GM19438 (cell line): ENCODE results near the gene HMG20B.
"Not testable (repeated sequence)": the region's sequence is repeated elsewhere in the genome, so short reads cannot be mapped to it uniquely, and the experiment has no call there.

Experiments used
- ATAC-seq: cut with Tn5 transposase; IDR thresholded peaks from one replicate; pipeline ENCODE4 v1.9.1; 2021; ENCODE audit warnings: low read depth; ENCODE audit not compliant: unreplicated experiment

Gene HMG20B

GRCh38 chr19:3578390-3578789, 5.6 kb downstream of the HMG20B start:
- ATAC-seq, result no peak

- ATAC-seq, result no peak
Measured at GRCh38 chr19:3580156-3580934, 7.6 kb downstream of the HMG20B start.

GRCh38 chr19:3581792-3582191, 9.0 kb downstream of the HMG20B start:
- not testable (repeated sequence) for ATAC-seq

GRCh38 chr19:3584036-3584802, 11.5 kb downstream of the HMG20B start:
- not testable (repeated sequence) for ATAC-seq

GRCh38 chr19:3585301-3586126, 12.8 kb downstream of the HMG20B start, which contains the start of gene GIPC3:
GIPC3 (plus strand) TSS chr19:3585478; CDS start chr19:3585598, 120 bp downstream.
- ATAC-seq, result no peak

GRCh38 chr19:3586127-3586626, 13.4 kb downstream of the HMG20B start:
- no peak for ATAC-seq

GRCh38 chr19:3586707-3587346, 14.1 kb downstream of the HMG20B start:
- ATAC-seq, result no peak

- ATAC-seq, result no peak
Measured at GRCh38 chr19:3589439-3589838, 16.7 kb downstream of the HMG20B start.

GRCh38 chr19:3589949-3590348, 17.2 kb downstream of the HMG20B start:
- no peak for ATAC-seq

GRCh38 chr19:3590991-3591659, 18.4 kb downstream of the HMG20B start:
- ATAC-seq, result no peak

GRCh38 chr19:3591876-3592613, 19.3 kb downstream of the HMG20B start:
- ATAC-seq, result no peak

GRCh38 chr19:3593156-3593555, 20.4 kb downstream of the HMG20B start:
- no peak for ATAC-seq

- ATAC-seq, result no peak
Measured at GRCh38 chr19:3595521-3596061, 22.8 kb downstream of the HMG20B start.

GRCh38 chr19:3599776-3600187, 27.0 kb downstream of the HMG20B start:
- ATAC-seq, result no peak

GRCh38 chr19:3601021-3601420, 28.3 kb downstream of the HMG20B start:
- ATAC-seq, result no peak

GRCh38 chr19:3603121-3603811, 30.5 kb downstream of the HMG20B start:
- ATAC-seq, result no peak

- no peak for ATAC-seq
Measured at GRCh38 chr19:3604227-3604986, 31.7 kb downstream of the HMG20B start.
